GM21360 (cell line): ENCODE results near the gene HAPSTR1.
"Not testable (repeated sequence)": the region's sequence is repeated elsewhere in the genome, so short reads cannot be mapped to it uniquely, and the experiment has no call there.

Experiments used
- ATAC-seq: cut with Tn5 transposase; IDR thresholded peaks from one replicate; pipeline ENCODE4 v1.9.1; 2021; ENCODE audit warnings: mild to moderate bottlenecking, moderate library complexity; ENCODE audit not compliant: unreplicated experiment

HAPSTR1 gene

DNA sequence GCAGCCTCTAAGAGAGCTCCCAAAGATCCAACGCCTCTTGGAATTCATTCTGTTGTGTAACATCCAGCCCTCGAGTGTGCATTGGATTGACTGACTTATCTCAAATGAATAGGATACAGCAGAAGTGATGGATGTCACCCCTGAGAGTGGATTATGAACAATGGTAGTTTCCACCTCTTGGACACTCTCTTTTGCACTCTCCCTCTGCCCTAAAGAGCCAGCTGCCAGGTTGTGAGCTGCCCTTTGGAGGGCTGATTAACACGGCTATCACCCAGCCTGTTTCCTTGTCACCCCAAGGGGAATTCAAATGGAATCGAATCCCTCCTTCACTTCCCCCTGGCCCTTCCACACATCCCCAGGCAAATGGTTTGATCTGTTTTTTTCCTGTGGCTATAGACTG is 21.2 kb upstream of the HAPSTR1 start:
- no peak for ATAC-seq

DNA sequence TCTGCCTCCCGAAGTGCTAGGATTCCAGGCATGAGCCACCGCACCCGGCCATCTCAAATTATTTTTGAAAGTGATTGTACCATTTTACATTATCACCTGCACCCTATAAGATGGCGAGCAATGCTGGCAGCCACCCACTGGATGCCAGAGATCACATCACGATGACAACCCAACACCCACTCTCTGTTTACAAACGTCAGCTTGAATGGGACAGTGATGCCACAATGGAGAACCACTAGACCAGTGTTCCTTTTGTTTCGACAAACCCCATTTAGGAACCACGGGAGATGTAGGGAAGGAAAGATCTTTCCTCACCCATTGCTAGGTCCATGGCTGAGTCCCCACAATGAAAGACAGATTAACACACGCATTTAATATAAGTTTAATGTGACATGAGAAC is 20.1 kb upstream of the HAPSTR1 start:
- no peak for ATAC-seq

DNA sequence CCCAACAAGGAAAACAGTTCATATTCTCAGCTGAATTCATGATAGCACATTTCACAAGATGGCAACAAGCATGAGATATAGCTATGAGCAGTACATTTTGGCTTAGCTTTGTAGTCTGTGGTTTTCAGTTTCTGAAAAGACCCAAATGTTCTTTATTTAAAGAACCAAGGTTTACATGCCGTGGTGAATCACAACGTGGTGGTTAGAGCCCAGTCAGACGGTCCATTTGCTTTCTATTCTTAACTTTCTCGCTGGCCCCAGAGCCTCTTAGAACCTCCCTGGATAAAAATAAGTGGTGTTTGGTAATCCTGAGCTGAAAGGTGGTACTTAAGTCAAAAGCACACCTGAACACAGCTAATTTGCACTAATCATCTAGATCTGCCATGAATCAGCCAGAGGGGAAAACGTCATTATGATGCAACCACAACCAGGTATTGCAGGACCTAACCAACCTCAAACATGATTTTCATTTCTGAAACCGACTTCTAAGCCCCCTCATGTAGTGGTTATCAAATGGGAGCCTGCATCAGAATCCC is 18.6 kb upstream of the HAPSTR1 start:
- ATAC-seq: no peak

DNA sequence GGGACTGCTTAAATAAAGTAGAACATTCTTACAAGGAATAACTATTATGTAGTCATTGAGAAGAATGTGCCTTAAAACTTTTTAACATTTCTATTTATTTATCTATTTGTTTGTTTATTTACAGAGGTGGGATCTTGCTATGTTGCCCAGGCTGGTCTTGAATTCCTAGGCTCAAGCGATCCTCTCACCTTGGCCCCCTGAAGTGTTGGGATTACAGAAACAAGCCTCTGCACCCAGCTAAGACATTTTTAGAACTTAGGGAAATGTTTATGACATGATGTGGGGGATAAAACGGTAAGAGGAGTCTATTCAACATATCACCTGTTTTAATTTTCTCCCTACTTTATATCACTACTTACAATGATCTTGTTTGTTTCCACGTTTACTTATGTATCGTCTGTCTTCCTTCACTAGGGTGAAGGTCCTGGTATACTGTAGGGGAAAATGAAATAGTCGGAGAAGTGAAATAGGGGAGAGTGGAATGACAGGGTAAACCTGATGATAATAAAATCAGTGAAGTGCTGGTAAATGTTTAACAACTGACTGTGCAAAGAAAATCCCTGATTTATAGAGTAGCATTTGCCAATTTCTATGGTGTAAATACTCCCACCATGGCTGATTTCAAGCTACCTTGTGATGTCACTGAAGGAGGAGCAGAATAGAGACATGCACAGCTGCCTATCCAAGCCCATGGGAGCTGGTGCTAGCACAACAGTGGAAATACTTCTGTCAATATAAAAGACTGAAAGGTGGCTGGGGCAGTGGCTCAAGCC is 16.0 kb upstream of the HAPSTR1 start:
- ATAC-seq: no peak

GRCh38 chr16:9077091-9077809 is 14.2 kb upstream of the HAPSTR1 start:
- ATAC-seq: no peak

- ATAC-seq: peak; percentile 73
Measured at GRCh38 chr16:9078467-9079429, 12.7 kb upstream of the HAPSTR1 start.

- no peak for ATAC-seq
Measured at GRCh38 chr16:9079430-9079812, 12.0 kb upstream of the HAPSTR1 start.

DNA sequence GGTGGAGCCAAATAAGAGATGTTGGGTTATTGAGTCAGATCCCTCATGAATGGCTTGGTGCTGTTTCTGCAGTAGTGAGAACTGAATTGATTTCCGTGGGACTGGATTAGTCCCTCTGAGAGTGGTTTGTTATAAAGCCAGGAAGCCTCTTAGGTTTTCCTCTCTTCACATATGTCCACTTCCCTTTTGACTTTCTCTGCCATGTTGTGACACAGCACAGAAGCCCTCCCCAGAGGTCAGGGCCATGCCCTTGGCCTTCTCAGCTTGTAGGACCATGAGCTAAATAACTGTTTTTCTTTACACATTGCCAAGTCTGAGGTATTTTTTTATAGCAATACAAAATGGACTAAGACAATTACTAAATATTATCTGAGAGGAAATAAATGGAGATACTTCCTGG is 10.3 kb upstream of the HAPSTR1 start:
- no peak for ATAC-seq

DNA sequence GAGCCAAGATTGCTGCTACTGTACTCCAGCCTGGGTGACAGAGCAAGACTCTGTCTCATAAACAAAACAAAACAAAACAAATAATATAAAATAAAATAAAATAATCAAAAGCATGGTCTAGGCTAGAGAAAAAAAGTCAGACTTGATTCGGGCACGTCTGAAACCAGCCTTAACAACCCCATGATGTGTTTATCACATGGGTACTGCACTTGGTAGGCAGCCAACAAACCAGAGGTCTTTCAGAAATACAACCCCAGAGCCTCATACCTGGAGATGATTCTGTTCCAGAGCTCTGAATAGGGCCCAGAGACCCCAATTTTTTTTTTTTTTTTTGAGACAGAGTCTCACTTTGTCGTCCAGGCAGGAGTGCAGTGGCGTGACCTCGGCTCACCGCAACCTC is 9.6 kb upstream of the HAPSTR1 start:
- no peak for ATAC-seq

- no peak for ATAC-seq
Measured at GRCh38 chr16:9082422-9082821, 9.0 kb upstream of the HAPSTR1 start.

DNA sequence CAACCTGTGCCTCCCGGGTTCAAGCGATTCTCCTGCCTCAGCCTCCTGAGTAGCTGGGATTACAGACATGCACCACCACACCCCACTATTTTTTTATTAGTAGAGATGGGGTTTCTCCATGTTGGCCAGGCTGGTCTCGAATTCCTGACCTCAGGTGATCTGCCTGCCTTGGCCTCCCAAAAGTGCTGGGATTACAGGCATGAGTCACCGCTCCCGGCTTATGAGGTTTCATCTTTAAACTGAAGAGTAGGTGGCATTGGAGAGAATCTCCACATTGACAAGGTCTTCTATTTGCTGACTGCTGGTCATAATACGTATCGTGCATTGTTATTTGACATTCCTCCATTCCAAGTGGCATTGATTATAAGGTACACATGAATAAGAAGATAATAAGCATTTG is 3.7 kb upstream of the HAPSTR1 start:
- ATAC-seq: not testable (repeated sequence)

DNA sequence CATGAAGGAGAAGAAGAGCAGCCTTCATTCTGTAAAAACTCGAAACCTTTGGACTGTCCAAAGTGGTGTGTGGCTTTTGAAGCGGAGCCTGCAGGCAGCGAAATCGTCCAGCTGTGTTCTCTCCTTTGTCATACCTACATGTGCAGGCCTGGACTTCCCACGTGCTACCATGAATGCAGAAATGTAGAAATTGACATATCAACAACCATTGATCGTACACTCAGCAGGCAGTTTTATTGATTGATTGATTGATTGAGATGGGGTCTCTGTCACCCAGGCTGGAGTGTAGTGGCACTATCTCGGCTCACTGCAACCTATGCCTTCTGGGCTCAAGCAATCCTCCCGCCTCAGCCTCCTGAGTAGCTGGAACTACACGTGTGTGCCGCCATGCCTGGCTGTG is 2.6 kb upstream of the HAPSTR1 start:
- ATAC-seq: no peak

DNA sequence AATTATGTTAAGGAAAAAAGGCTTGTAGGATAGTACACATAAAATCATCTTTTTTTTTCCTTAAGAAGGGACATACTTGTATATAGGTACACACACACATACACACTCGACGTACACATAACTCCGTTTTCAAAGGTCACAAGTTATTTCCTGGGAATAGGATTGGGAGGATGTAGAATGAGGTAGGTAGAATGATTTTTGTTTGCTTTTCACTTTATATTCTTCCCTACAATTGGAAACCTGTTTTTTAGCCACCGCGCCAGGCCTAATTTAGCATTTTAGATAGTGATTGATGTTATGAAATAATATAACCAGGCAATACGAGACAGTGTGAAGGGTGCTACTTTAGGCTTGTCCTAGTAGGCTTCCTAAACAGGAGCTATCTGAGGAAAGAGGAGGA is 1.8 kb upstream of the HAPSTR1 start:
- no peak for ATAC-seq

- ATAC-seq: no peak
Measured at GRCh38 chr16:9090101-9090959, 1.1 kb upstream of the HAPSTR1 start.

GRCh38 chr16:9091867-9092281 is 430 bp downstream of the HAPSTR1 start:
- ATAC-seq: peak; percentile 11

DNA sequence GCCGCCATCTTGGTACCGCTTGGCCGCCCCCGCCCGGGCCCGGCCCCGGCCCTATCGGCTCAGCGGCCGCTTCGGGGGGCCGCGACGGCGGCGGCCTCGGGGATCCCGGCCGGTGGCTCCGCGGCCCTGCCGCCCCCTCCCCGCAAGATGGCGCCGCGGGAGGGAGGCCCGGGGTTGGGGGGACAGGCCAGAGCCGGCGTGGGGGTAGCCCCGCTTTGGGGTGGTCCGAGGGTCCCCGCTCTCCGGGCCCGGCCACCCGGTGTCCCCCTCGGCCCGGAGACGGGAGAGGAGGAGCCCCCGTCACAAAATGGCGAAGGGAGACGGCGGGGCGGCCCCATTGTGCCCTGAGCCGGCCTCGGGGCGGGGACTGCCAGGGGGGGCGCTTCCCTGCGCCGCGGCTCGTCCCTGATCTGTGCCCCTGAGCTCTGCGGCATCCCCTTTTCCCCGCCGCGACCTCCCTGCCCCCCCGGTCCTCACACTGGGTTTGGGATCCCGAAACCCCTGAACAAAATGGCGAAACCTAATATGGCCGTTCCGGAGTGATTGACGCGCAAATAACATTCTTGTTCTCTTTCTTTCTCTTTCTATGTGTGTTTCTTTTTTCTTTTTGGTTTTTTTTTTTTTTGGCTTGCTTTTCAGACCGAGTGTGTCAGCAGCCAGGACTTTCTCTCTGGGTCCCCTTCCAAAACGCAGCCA is 986 bp downstream of the HAPSTR1 start:
- peak; percentile 11 for ATAC-seq

- no peak for ATAC-seq
Measured at GRCh38 chr16:9092978-9093344, 1.5 kb downstream of the HAPSTR1 start.

DNA sequence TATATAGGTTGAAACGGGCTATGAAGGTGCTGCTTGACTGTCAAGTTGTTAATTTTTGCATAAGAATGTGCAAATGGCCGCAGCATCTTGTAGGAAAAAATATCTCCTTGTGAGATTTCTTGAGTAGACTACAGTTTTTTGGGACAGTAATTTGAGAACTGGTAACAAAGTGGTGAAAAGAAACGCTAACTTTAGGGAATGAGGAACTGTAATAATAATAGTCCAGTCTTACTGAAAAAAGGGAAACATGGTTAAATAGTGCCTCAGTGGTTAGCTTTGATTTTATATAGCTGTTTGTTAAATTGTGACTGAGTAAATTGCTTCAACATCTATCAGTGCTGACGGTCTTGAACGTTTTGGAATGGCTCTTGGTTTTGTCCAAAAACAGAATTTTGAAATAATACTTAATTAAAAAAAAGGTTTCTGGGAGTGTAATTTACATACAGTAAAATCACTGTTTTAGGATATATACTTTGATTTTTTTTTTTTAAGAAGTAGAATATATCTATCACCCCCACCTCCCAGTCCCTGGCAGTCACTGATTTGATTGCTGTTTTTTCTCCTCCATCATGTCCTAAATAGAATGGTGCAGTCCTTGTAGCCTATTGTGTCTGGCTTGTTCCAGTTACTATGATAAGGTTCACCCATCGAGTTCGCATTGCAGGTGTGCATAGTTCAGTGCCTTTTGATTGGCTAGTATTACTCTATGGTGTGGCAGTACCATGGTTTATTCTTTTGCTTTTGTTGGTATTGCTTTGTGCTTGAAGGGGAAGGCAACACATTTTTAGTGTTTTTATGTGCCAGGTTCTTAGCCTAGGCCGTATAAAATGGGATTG is 2.8 kb downstream of the HAPSTR1 start:
- ATAC-seq: no peak

GRCh38 chr16:9095171-9095570 is 3.7 kb downstream of the HAPSTR1 start:
- no peak for ATAC-seq
